GM12864 (cell line): ENCODE measurements around the gene CAPN10.

Experiments
- DNase-seq: peaks from one replicate; pipeline ENCODE4 v3.0.0-alpha.2; 2011; ENCODE audit warnings: low read depth
- H3K4me3 ChIP-seq: 2 replicates; pipeline ENCODE4 v1.5.1; 2011; ENCODE audit warnings: mild to moderate bottlenecking, low read depth, low read length, control low read depth
- TF ChIP-seq, protein P1 (sequence below): IDR thresholded peaks from 2 replicates; pipeline ENCODE4 v1.5.1; 2011; ENCODE audit warnings: low read depth, mild to moderate bottlenecking, moderate library complexity, low read length, control low read depth, inconsistent platforms; ENCODE audit errors: missing control alignments

Gene CAPN10

DNA sequence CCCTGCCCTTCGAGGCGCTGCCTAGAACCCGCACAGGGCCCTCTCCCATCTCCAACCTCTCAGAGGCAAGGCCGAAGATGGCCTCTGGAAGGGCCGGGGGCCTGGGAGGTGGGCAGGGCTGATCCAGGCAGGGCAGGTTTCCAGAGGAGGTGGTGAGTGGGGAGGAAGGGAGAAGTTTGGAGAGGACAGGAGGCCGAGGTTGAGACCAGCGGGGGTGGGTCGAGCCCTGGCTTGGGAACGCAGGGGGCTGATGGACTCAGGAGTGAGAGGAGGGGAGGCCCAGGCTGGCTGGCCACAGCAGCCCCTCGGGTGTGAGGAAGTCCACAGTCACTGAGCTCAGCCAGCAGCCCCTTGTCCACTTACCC, 10.5 kb downstream of the CAPN10 start:
- H3K4me3 ChIP-seq = no peak overlapping the region
- TF ChIP-seq, protein P1, sequence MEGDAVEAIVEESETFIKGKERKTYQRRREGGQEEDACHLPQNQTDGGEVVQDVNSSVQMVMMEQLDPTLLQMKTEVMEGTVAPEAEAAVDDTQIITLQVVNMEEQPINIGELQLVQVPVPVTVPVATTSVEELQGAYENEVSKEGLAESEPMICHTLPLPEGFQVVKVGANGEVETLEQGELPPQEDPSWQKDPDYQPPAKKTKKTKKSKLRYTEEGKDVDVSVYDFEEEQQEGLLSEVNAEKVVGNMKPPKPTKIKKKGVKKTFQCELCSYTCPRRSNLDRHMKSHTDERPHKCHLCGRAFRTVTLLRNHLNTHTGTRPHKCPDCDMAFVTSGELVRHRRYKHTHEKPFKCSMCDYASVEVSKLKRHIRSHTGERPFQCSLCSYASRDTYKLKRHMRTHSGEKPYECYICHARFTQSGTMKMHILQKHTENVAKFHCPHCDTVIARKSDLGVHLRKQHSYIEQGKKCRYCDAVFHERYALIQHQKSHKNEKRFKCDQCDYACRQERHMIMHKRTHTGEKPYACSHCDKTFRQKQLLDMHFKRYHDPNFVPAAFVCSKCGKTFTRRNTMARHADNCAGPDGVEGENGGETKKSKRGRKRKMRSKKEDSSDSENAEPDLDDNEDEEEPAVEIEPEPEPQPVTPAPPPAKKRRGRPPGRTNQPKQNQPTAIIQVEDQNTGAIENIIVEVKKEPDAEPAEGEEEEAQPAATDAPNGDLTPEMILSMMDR = no peak
- no peak for DNase-seq

GRCh38 chr2:240597419-240598181, 11.1 kb downstream of the CAPN10 start:
- TF ChIP-seq, protein P1 = no peak
- DNase-seq = no peak
- H3K4me3 ChIP-seq = no peak overlapping the region

GRCh38 chr2:240598311-240598911, 11.9 kb downstream of the CAPN10 start:
- H3K4me3 ChIP-seq = no peak overlapping the region
- DNase-seq = no peak
- TF ChIP-seq, protein P1 = no peak

GRCh38 chr2:240599141-240599583, 12.6 kb downstream of the CAPN10 start:
- H3K4me3 ChIP-seq = no peak overlapping the region
- TF ChIP-seq, protein P1 = no peak
- DNase-seq = no peak

GRCh38 chr2:240600451-240600961, 14.0 kb downstream of the CAPN10 start:
- DNase-seq = no peak
- no peak overlapping the region for H3K4me3 ChIP-seq
- TF ChIP-seq, protein P1 = no peak

DNA sequence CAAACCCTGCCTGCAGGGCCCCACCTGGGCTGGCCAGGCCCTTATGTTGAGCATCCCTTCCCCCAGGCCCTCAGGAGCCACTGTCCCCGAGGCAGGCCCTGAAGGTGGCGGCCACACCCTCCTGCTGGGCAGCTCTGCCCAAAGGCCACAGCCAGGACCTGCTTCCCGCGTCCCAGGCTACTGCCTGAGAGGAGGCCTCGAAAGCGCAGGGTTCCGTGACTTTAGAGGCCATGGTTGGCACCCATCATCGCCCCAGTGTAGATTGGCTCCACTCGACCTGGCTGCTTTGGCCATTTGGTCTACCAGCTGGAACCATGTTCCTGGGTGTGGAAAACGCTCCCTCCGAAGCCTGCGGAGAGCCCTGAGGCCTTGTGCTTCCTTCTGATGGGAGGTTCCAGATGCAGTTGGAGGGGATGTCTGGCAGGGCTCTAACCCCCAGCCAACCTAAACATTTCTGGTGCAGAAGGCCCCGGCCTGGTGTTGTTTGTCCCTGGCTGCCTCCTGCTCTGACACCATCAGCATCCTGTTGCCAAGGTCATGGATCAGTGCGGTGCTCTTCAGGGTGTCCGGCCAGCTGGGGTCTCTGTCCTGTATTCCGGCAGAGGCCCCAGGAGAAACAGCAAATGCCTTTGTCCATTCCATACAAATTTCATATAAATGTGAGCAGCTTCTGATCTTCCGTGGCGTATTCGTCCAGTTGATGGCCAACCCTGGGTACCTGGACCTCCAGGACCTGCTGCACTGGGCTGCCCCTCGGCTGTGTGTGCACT, 14.7 kb downstream of the CAPN10 start:
- DNase-seq = no peak
- H3K4me3 ChIP-seq = no peak overlapping the region
- TF ChIP-seq, protein P1 = no peak
